ENCODE data around the gene BCAS3.

Gene BCAS3

DNA sequence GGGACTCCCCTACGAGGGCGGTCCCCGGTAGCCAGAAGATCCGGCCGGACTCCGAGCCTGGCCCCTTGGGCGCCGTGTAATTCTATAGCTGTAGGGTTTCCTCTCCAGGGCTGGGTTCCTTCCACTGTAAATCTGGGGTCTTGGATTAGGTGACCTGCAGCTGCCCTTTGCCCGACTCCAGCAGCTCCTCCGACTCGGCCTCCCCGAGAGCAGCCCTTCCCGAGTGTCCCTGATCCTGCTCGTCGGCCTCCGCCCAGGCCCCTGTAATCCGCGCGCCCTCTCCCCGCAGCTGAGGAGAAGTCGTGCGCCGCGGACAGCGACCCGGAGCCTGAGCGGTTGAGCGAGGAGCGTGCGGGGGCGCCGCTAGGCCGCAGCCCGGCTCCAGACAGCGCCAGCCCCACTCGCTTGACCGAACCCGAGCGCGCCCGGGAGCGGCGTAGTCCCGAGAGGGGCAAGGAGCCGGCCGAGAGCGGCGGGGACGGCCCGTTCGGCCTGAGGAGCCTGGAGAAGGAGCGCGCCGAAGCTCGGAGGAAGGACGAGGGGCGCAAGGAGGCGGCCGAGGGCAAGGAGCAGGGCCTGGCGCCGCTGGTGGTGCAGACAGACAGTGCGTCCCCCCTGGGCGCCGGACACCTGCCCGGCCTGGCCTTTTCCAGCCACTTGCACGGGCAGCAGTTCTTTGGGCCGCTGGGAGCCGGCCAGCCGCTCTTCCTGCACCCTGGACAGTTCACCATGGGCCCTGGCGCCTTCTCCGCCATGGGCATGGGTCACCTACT is 727.4 kb downstream of the BCAS3 start:
- ChIA-PET CTCF (no interaction called here), POLR2A (no interaction called here)
- TF ChIP-seq CTCF (IDR thresholded peaks at IDR 0.05; ENCODE audit: control extremely low read depth, extremely low read depth, low read depth, missing control alignments), result no peak
- DNase-seq (ENCODE audit: extremely low spot score), result no peak

GRCh38 chr17:61405686-61406536 is 728.3 kb downstream of the BCAS3 start:
- CTCF ChIA-PET, result interaction anchor here (1.2 to 1.4 kb wide), 2 partner anchors 431 to 704 kb away, joined by 3 read pairs; no protein-coding TSS in a partner anchor
- no peak for TF ChIP-seq CTCF (IDR thresholded peaks at IDR 0.05; ENCODE audit: control extremely low read depth, extremely low read depth, low read depth, missing control alignments)
- POLR2A ChIA-PET, result no interaction called here
- no peak for DNase-seq (ENCODE audit: extremely low spot score)

GRCh38 chr17:61406537-61406845 is 728.8 kb downstream of the BCAS3 start:
- ChIA-PET POLR2A (no interaction called here), CTCF (interaction anchor here (1.2 to 1.4 kb wide), 2 partner anchors 430 to 703 kb away, joined by 3 read pairs; no protein-coding TSS in a partner anchor)
- TF ChIP-seq CTCF (IDR thresholded peaks at IDR 0.05; ENCODE audit: control extremely low read depth, extremely low read depth, low read depth, missing control alignments), result no peak
- no peak for DNase-seq (ENCODE audit: extremely low spot score)

GRCh38 chr17:61406971-61407911 is 729.6 kb downstream of the BCAS3 start:
- no peak for TF ChIP-seq CTCF (IDR thresholded peaks at IDR 0.05; ENCODE audit: control extremely low read depth, extremely low read depth, low read depth, missing control alignments)
- DNase-seq (ENCODE audit: extremely low spot score), result no peak
- CTCF ChIA-PET, result interaction anchor here (1.2 to 1.4 kb wide), 2 partner anchors 429 to 702 kb away, joined by 3 read pairs; no protein-coding TSS in a partner anchor
- POLR2A ChIA-PET, result no interaction called here

- no peak for DNase-seq (ENCODE audit: extremely low spot score)
- TF ChIP-seq CTCF (IDR thresholded peaks at IDR 0.05; ENCODE audit: control extremely low read depth, extremely low read depth, low read depth, missing control alignments), result no peak
- ChIA-PET POLR2A (no interaction called here), CTCF (interaction anchor here (0.9 to 1.2 kb wide), 4 partner anchors 11 to 166 kb away, joined by 3 to 4 read pairs (median 3); no protein-coding TSS in a partner anchor)
These were observed 730.7 kb downstream of the BCAS3 start for GRCh38 chr17:61408151-61409041.
